ENCODE measurements around the gene PDE8B.

PDE8B gene

DNA sequence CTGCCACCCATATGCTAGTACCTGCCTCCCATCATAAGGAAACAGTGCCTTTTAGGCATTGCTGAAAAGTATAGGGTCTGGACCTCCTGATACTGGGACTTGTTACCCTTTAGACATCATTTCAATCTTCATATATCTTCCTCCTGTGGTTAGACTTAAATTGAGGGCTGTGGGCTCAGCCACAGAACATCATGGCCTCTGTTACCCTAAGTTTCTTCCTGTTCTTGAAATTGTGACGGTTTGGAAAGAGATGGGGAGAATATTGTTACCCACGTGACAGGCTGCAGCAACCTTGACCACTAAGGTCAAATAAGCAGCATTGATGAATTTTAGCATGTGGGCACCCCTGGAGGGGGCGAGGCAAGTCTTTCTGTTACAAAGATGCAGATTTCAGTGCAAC, 87.7 kb downstream of the PDE8B start:
- H3K27me3 Mint-ChIP-seq (ENCODE audit: low read depth), result peaks cover 5% of the 10 kb centered on the region
- H3K27ac Mint-ChIP-seq, result no peak overlapping the region
- H3K36me3 Mint-ChIP-seq (ENCODE audit: low read depth), result no peaks in the 10 kb centered on the region
- TF ChIP-seq, protein P1, sequence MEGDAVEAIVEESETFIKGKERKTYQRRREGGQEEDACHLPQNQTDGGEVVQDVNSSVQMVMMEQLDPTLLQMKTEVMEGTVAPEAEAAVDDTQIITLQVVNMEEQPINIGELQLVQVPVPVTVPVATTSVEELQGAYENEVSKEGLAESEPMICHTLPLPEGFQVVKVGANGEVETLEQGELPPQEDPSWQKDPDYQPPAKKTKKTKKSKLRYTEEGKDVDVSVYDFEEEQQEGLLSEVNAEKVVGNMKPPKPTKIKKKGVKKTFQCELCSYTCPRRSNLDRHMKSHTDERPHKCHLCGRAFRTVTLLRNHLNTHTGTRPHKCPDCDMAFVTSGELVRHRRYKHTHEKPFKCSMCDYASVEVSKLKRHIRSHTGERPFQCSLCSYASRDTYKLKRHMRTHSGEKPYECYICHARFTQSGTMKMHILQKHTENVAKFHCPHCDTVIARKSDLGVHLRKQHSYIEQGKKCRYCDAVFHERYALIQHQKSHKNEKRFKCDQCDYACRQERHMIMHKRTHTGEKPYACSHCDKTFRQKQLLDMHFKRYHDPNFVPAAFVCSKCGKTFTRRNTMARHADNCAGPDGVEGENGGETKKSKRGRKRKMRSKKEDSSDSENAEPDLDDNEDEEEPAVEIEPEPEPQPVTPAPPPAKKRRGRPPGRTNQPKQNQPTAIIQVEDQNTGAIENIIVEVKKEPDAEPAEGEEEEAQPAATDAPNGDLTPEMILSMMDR (IDR thresholded peaks at IDR 0.05; ENCODE audit: unreplicated experiment in 3 of 3), result no peak
- H3K4me1 Mint-ChIP-seq, result no peaks in the 10 kb centered on the region
- H3K4me3 Mint-ChIP-seq, result no peak overlapping the region
- peaks cover 4% of the 10 kb centered on the region for H3K9me3 Mint-ChIP-seq

DNA sequence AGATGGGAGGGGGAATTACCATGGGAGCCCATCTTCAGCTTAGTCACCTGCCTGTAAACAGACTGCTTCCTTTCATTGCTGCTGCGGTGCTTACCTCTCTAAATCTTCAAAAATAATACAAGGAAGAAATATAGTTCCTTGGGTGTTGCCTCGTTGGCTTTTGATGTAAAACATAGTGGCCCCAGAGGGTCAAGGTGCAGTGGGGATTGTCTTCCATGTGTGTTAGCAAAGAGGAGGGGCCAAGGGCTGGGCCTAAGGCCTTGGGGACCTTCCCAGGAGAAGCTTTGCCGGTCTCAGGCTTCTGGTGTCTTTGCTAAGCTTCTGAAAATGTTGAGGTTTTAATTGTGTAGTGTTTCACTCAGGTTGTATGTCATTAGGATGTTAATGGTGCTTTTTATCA, 90.0 kb downstream of the PDE8B start:
- TF ChIP-seq, protein P1 (IDR thresholded peaks at IDR 0.05; ENCODE audit: unreplicated experiment in 3 of 3), result no peak
- H3K4me3 Mint-ChIP-seq, result no peak overlapping the region
- no peaks in the 10 kb centered on the region for H3K27me3 Mint-ChIP-seq (ENCODE audit: low read depth)
- no peaks in the 10 kb centered on the region for H3K36me3 Mint-ChIP-seq (ENCODE audit: low read depth)
- H3K27ac Mint-ChIP-seq, result no peak overlapping the region
- peaks cover 4% of the 10 kb centered on the region for H3K9me3 Mint-ChIP-seq
- peaks cover 6% of the 10 kb centered on the region for H3K4me1 Mint-ChIP-seq

DNA sequence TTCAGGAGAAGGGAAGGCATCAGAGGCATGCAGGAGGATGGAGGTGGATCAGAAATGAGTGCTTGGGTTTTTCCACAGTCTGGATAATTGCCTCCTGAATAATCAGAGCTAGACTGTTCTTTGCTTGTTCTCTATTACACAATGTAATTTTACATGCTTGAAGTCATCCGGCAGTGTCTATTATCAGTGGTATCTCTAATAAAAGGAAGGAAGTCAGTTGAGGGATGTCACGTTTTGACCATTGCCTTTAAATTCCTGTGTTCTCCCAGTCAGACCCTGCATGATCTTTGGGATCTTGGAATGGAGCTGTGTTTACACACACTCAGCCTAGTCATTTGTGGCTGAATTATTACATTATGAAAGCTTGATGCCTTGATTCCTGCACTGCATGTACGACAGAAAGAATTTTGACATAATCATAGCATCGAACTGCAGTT, 91.0 kb downstream of the PDE8B start:
- no peak overlapping the region for H3K4me3 Mint-ChIP-seq
- no peaks in the 10 kb centered on the region for H3K36me3 Mint-ChIP-seq (ENCODE audit: low read depth)
- H3K9me3 Mint-ChIP-seq, result no peaks in the 10 kb centered on the region
- H3K27me3 Mint-ChIP-seq (ENCODE audit: low read depth), result no peaks in the 10 kb centered on the region
- TF ChIP-seq, protein P1 (IDR thresholded peaks at IDR 0.05; ENCODE audit: unreplicated experiment in 3 of 3), result no peak
- H3K27ac Mint-ChIP-seq, result no peak overlapping the region
- H3K4me1 Mint-ChIP-seq, result peaks cover 13% of the 10 kb centered on the region

DNA sequence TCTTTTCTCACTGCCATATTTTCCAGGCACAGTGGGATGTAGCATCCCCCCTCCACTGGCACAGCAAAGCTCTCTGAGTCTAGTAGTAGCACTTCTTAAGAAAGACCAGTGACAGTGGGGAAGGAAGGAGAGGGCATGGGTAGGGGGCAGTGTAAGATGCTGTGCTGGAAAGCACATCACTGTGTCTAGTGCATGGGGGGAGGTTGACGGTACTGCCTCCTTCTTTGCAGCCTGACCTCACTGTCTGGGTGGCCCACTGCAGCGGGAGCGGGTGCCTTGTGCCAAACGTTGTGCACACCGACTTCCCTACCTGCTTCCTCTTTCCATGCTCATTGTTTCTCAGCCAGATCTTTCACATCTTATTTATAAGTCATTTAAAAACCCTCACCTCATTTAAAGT, 91.8 kb downstream of the PDE8B start:
- Mint-ChIP-seq H3K9me3 (no peaks in the 10 kb centered on the region), H3K4me1 (peaks cover 21% of the 10 kb centered on the region), H3K4me3 (no peak overlapping the region), H3K27me3 (ENCODE audit: low read depth) (peaks cover 3% of the 10 kb centered on the region), H3K27ac (no peak overlapping the region), H3K36me3 (ENCODE audit: low read depth) (no peaks in the 10 kb centered on the region)
- TF ChIP-seq, protein P1 (IDR thresholded peaks at IDR 0.05; ENCODE audit: unreplicated experiment in 3 of 3), result no peak

DNA sequence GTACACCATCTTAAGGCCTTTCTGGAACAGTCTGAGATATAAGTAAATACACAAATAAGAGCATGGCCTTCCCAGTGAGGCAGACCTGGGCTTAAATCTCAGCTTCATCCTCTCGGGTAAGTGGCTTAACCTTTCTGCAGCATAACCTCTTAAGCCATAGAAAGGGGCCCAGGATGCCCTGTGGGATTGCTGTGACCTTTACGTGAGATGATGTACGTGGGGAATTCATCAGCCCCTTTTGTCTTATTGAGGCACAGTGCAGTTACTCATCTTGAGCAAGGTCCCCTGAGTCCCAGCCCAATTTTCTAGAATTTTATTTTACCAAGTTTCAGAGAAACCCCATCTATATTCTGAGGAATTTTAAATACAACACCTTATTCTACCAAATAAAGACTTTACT, 92.2 kb downstream of the PDE8B start:
- H3K9me3 Mint-ChIP-seq, result no peaks in the 10 kb centered on the region
- H3K4me1 Mint-ChIP-seq, result peaks cover 25% of the 10 kb centered on the region
- no peak overlapping the region for H3K4me3 Mint-ChIP-seq

DNA sequence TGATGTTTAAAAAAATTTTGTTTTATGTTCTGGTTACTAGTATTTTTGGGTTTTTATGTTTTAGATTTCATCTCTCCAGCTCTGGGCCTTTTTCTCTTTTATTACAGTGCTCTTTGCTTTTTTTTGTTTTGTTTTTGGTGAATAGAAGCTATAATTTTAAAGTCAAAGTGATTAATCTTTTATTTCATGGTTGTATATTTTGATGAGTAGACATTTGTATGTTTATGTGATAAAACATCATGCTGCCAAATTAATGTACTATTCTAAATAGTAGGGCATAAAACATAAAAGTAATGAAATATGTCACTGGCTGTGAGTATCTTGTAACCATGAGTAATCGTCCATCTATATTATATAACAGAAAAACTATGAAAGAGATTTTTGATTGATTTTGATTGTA, 93.9 kb downstream of the PDE8B start:
- TF ChIP-seq, protein P1 (IDR thresholded peaks at IDR 0.05; ENCODE audit: unreplicated experiment in 3 of 3), result no peak
- peaks cover 3% of the 10 kb centered on the region for H3K27me3 Mint-ChIP-seq (ENCODE audit: low read depth)
- H3K4me1 Mint-ChIP-seq, result peaks cover 34% of the 10 kb centered on the region
- no peak overlapping the region for H3K4me3 Mint-ChIP-seq
- H3K9me3 Mint-ChIP-seq, result no peaks in the 10 kb centered on the region
- no peak overlapping the region for H3K27ac Mint-ChIP-seq
- H3K36me3 Mint-ChIP-seq (ENCODE audit: low read depth), result no peaks in the 10 kb centered on the region

More for the DNA sequence above, 92.2 kb downstream of the PDE8B start:
- H3K27me3 Mint-ChIP-seq (ENCODE audit: low read depth), result peaks cover 3% of the 10 kb centered on the region
- no peak overlapping the region for H3K27ac Mint-ChIP-seq
- H3K36me3 Mint-ChIP-seq (ENCODE audit: low read depth), result no peaks in the 10 kb centered on the region
- TF ChIP-seq, protein P1 (IDR thresholded peaks at IDR 0.05; ENCODE audit: unreplicated experiment in 3 of 3), result no peak

Measured in nephron (organoid).